Peyer's patch (tissue), 4 donors: ENCODE results near the gene RNASEH1. TPM values are rescaled to one million over a fixed set of nuclear protein-coding genes. Genes with fewer than 3 reads are reported as not detected.
A peak's percentile ranks its signal among the peaks of the same experiment; 100 is the strongest.
"Not testable (repeated sequence)": the region's sequence is repeated elsewhere in the genome, so short reads cannot be mapped to it uniquely, and the experiment has no call there.

Experiments
- DNase-seq, 3 donors: peaks; one replicate each; pipeline ENCODE4 v3.0.0-alpha.2; 2017 to 2019
- H3K27ac ChIP-seq, 4 donors: fragments of 200-600 bp; sonication (generic); one replicate each; pipeline ENCODE4 v1.5.1; 2016 to 2019
- H3K27me3 ChIP-seq, 2 donors: fragments of 200-600 bp; sonication (generic); one replicate each; pipeline ENCODE4 v1.5.1; 2019
- H3K36me3 ChIP-seq, 3 donors: fragments of 200-600 bp; sonication (generic); one replicate each; pipeline ENCODE4 v1.5.1; 2016 to 2019
- H3K4me1 ChIP-seq, 4 donors: fragments of 200-600 bp; sonication (generic); one replicate each; pipeline ENCODE4 v1.5.1; 2016 to 2019
- H3K4me3 ChIP-seq, 4 donors: fragments of 200-600 bp; sonication (generic); 1 replicate in 3 of 4; 2 replicates in 1 of 4; pipeline ENCODE4 v1.5.1; 2016 to 2019; ENCODE audit warnings: mild to moderate bottlenecking in 1 of 4
- H3K9me3 ChIP-seq, 4 donors: fragments of 200-600 bp; sonication (generic); one replicate each; pipeline ENCODE4 v1.5.1; 2016 to 2019; ENCODE audit warnings: mild to moderate bottlenecking in 1 of 4
- CTCF ChIP-seq, 6 experiments: fragments of 450-650 bp in 4 of 6; fragments of 200-600 bp in 2 of 6; sonication (generic) in 1 of 6; IDR thresholded peaks; one replicate each; pipeline ENCODE4 v1.5.1; 2017 to 2019; ENCODE audit warnings: antibody characterized with exemption in 6 of 6, mild to moderate bottlenecking in 3 of 6, moderate library complexity in 1 of 6
- POLR2A ChIP-seq, 2 donors: fragments of 450-650 bp; IDR thresholded peaks; one replicate each; pipeline ENCODE4 v1.5.1; 2017; ENCODE audit warnings: antibody characterized with exemption in 2 of 2, mild to moderate bottlenecking in 2 of 2, moderate library complexity in 2 of 2
- total RNA-seq, 4 donors: library from RNA; depleted of rRNA; stranded (reverse); fragments of >200 nt; gene quantifications; one replicate each; pipeline ENCODE4 v1.1.0, GENCODE V29; 2016

RNASEH1 gene
- total RNA-seq, 4 donors from 2014 or later: 8.2 to 42.9 (median 14.8) TPM

DNA sequence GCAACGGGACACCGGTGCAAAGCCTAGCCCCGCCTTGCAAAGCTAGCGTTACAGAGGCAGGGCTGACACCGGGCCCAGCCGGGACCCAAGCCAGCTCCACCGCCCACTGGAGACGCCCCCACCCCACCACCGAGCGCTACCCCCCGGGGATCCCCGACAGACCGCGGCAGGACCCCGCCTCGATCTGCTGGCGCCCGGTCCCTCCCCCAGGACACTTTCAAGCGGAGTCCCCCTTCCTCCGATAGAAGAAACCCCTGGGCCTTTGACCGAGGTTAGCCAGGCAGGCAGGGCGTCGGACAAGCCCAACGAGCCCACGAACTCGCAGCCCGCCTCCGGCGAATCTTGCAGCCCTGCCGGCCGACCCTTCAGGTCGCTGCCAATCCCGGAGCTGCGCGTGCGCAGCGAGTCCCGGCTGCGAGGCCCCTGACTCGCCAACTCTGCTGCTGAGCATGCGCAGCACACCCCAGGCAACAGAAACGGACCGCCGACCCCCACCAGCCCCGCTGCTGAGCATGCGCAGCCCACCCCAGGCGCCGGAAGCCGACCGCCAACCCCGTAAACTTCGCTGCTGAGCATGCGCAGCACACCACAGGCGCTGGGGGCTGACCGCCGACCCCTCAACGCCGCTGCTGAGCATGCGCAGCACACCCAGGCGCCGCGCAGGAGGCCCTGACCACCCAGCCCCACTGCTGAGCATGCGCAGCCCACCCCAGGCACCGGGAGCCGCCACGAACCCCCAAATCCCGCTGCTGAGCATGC lies 39.5 kb downstream of the RNASEH1 start:
- peak overlapping the region; percentile 92 to 99 (median 98) for H3K27ac ChIP-seq
- H3K27me3 ChIP-seq: no peaks in the 10 kb centered on the region
- H3K36me3 ChIP-seq: peaks cover 0 to 9% (median 0%) of the 10 kb centered on the region in 3 donors
- TF ChIP-seq POLR2A (IDR thresholded peaks at IDR 0.05) (peak; percentile 8 to 77), CTCF (IDR thresholded peaks at IDR 0.05) (no peak)
- peak overlapping the region; percentile 72 to 92 (median 78) for H3K4me3 ChIP-seq
- peaks cover 0 to 12% (median 3%) of the 10 kb centered on the region in 4 donors for H3K4me1 ChIP-seq
- H3K9me3 ChIP-seq: no peaks in the 10 kb centered on the region
- DNase-seq: peak; percentile 92 to 98 (median 95)

- peaks cover 0 to 15% (median 0%) of the 10 kb centered on the region in 3 donors for H3K36me3 ChIP-seq
- TF ChIP-seq POLR2A (IDR thresholded peaks at IDR 0.05): no peak
- no peak for TF ChIP-seq CTCF (IDR thresholded peaks at IDR 0.05)
- H3K9me3 ChIP-seq: no peaks in the 10 kb centered on the region
- H3K4me1 ChIP-seq: peaks cover 0 to 8% (median 3%) of the 10 kb centered on the region in 4 donors
- peak overlapping the region; percentile 92 to 99 (median 98) for H3K27ac ChIP-seq
- H3K27me3 ChIP-seq: no peaks in the 10 kb centered on the region
- peak overlapping the region; percentile 72 to 92 (median 78) for H3K4me3 ChIP-seq
- DNase-seq: no peak
Observed at GRCh38 chr2:3517948-3518495, 40.1 kb downstream of the RNASEH1 start.

GRCh38 chr2:3516831-3517230 lies 41.3 kb downstream of the RNASEH1 start:
- Histone ChIP-seq H3K27me3 (no peaks in the 10 kb centered on the region), H3K4me1 (peaks cover 0 to 8% (median 3%) of the 10 kb centered on the region in 4 donors), H3K27ac (no peak overlapping the region), H3K4me3 (no peak overlapping the region), H3K9me3 (no peaks in the 10 kb centered on the region), H3K36me3 (peaks cover 0 to 27% (median 0%) of the 10 kb centered on the region in 3 donors)
- TF ChIP-seq POLR2A (IDR thresholded peaks at IDR 0.05) (no peak), CTCF (IDR thresholded peaks at IDR 0.05) (no peak)
- peak in 1 of 3 donors; percentile 21 for DNase-seq

GRCh38 chr2:3515438-3515837 lies 42.7 kb downstream of the RNASEH1 start:
- H3K9me3 ChIP-seq, H3K4me1 ChIP-seq, DNase-seq, H3K4me3 ChIP-seq, H3K27ac ChIP-seq, H3K27me3 ChIP-seq: not testable (repeated sequence)
- H3K36me3 ChIP-seq: peaks cover 0 to 41% (median 0%) of the 10 kb centered on the region in 3 donors

- peaks cover 0 to 48% (median 0%) of the 10 kb centered on the region in 3 donors for H3K36me3 ChIP-seq
- H3K27ac ChIP-seq: no peak overlapping the region
- no peaks in the 10 kb centered on the region for H3K4me1 ChIP-seq
- H3K9me3 ChIP-seq: no peaks in the 10 kb centered on the region
- TF ChIP-seq CTCF (IDR thresholded peaks at IDR 0.05) (no peak), POLR2A (IDR thresholded peaks at IDR 0.05) (no peak)
- DNase-seq: no peak
- no peaks in the 10 kb centered on the region for H3K27me3 ChIP-seq
- no peak overlapping the region for H3K4me3 ChIP-seq
Observed at GRCh38 chr2:3513026-3513810, 44.9 kb downstream of the RNASEH1 start.
